ENCODE data around the gene GTPBP4. TPM values are rescaled to one million over a fixed set of nuclear protein-coding genes. Genes with fewer than 3 reads are reported as not detected.

GTPBP4 gene
- total and polyA plus RNA-seq, 2 of the 13 experiments (the other 11 are each of a cell fraction or from before 2014, with no cell fraction given), result 24.1 to 85.5 TPM

GRCh38 chr10:945778-946177, 42.5 kb upstream of the GTPBP4 start (continued):
- TF ChIP-seq HBP1 (CRISPR knock-in tag; IDR thresholded peaks at IDR 0.05; ENCODE audit: low read depth), result no peak

- no peak for DNase-seq (ENCODE audit: low spot score)
- no peak for FAIRE-seq
- Histone ChIP-seq H3K4me2 (ENCODE audit: low read depth, low read length) (peak overlapping the region; percentile 6; the same call in 1 of the 2 replicates), H3K9me3 (ENCODE audit: low read length) (no peaks in the 10 kb centered on the region), H2AFZ (ENCODE audit: low read length) (no peak overlapping the region), H4K20me1 (ENCODE audit: insufficient read depth, low read length) (no peaks in the 10 kb centered on the region), H3K79me2 (ENCODE audit: insufficient read depth, low read length) (no peaks in the 10 kb centered on the region), H3K4me3 (replicated peaks in 1 of 3; ENCODE audit: insufficient read depth in 1 of 3, low read depth in 2 of 3, low read length in 3 of 3) (no peak overlapping the region), H3K36me3 (replicated peaks in 1 of 2; ENCODE audit: control insufficient read depth in 1 of 2, insufficient read depth in 2 of 2, low read length in 2 of 2) (no peaks in the 10 kb centered on the region), H3K9ac (ENCODE audit: insufficient read depth, low read depth, low read length) (no peak overlapping the region), H3K27me3 (ENCODE audit: control insufficient read depth in 1 of 2, insufficient read depth in 2 of 2, low read length in 2 of 2) (peaks cover 3 to 53% of the 10 kb centered on the region in 2 experiments), H3K27ac (ENCODE audit: extremely low read length, insufficient read depth, low read length) (no peak overlapping the region), H3K4me1 (ENCODE audit: insufficient read depth, low read length) (peaks cover 26% of the 10 kb centered on the region)
- ChIA-PET CTCF (ENCODE audit: low intra/inter-chr PET ratio, low total read pairs) (no interaction called here), POLR2A (no interaction called here)
- ATAC-seq, result no peak
- intact Hi-C loops (cut with micrococcal nuclease; ENCODE audit: unreplicated experiment), result no loop called here
- WGBS (ENCODE audit: low lambda C conversion rate), result 32% methylated on average over 9 of the region's 9 CpGs
- in situ Hi-C loops (cut with HindIII; ENCODE audit: extremely low pct_ligation_motif_present, low pct_unique_long_range_greater_than_20kb), result no loop called here
- no TSS peak for BruUV-seq (replicated peaks)
- TF ChIP-seq ZKSCAN5 (CRISPR knock-in tag; IDR thresholded peaks at IDR 0.05) (no peak), TOPORS (CRISPR knock-in tag; IDR thresholded peaks at IDR 0.05) (no peak), ONECUT2 (CRISPR knock-in tag; IDR thresholded peaks at IDR 0.05) (no peak), ZFP90 (CRISPR knock-in tag; IDR thresholded peaks at IDR 0.05; ENCODE audit: borderline replicate concordance) (no peak), ZNF20 (CRISPR knock-in tag; IDR thresholded peaks at IDR 0.05) (no peak), ZNF644 (CRISPR knock-in tag; IDR thresholded peaks at IDR 0.05; ENCODE audit: low read depth) (no peak), PBX3 (CRISPR knock-in tag; IDR thresholded peaks at IDR 0.05; ENCODE audit: borderline replicate concordance) (no peak)
- TF ChIP-seq, protein P1, sequence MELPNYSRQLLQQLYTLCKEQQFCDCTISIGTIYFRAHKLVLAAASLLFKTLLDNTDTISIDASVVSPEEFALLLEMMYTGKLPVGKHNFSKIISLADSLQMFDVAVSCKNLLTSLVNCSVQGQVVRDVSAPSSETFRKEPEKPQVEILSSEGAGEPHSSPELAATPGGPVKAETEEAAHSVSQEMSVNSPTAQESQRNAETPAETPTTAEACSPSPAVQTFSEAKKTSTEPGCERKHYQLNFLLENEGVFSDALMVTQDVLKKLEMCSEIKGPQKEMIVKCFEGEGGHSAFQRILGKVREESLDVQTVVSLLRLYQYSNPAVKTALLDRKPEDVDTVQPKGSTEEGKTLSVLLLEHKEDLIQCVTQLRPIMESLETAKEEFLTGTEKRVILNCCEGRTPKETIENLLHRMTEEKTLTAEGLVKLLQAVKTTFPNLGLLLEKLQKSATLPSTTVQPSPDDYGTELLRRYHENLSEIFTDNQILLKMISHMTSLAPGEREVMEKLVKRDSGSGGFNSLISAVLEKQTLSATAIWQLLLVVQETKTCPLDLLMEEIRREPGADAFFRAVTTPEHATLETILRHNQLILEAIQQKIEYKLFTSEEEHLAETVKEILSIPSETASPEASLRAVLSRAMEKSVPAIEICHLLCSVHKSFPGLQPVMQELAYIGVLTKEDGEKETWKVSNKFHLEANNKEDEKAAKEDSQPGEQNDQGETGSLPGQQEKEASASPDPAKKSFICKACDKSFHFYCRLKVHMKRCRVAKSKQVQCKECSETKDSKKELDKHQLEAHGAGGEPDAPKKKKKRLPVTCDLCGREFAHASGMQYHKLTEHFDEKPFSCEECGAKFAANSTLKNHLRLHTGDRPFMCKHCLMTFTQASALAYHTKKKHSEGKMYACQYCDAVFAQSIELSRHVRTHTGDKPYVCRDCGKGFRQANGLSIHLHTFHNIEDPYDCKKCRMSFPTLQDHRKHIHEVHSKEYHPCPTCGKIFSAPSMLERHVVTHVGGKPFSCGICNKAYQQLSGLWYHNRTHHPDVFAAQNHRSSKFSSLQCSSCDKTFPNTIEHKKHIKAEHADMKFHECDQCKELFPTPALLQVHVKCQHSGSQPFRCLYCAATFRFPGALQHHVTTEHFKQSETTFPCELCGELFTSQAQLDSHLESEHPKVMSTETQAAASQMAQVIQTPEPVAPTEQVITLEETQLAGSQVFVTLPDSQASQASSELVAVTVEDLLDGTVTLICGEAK (IDR thresholded peaks at IDR 0.05), result no peak
- TF ChIP-seq, protein P1 (CRISPR knock-in tag; IDR thresholded peaks at IDR 0.05), result no peak
These were observed 41.2 kb upstream of the GTPBP4 start for GRCh38 chr10:947051-947450.

All from HepG2 (cell line).